ENCODE results near the gene ZC3H7A.
"Not testable (repeated sequence)": the region's sequence is repeated elsewhere in the genome, so short reads cannot be mapped to it uniquely, and the experiment has no call there.

Gene ZC3H7A, protein sequence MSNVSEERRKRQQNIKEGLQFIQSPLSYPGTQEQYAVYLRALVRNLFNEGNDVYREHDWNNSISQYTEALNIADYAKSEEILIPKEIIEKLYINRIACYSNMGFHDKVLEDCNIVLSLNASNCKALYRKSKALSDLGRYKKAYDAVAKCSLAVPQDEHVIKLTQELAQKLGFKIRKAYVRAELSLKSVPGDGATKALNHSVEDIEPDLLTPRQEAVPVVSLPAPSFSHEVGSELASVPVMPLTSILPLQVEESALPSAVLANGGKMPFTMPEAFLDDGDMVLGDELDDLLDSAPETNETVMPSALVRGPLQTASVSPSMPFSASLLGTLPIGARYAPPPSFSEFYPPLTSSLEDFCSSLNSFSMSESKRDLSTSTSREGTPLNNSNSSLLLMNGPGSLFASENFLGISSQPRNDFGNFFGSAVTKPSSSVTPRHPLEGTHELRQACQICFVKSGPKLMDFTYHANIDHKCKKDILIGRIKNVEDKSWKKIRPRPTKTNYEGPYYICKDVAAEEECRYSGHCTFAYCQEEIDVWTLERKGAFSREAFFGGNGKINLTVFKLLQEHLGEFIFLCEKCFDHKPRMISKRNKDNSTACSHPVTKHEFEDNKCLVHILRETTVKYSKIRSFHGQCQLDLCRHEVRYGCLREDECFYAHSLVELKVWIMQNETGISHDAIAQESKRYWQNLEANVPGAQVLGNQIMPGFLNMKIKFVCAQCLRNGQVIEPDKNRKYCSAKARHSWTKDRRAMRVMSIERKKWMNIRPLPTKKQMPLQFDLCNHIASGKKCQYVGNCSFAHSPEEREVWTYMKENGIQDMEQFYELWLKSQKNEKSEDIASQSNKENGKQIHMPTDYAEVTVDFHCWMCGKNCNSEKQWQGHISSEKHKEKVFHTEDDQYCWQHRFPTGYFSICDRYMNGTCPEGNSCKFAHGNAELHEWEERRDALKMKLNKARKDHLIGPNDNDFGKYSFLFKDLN

GRCh38 chr16:11797166-11797956 lies at the start of gene ZC3H7A:
TSS of gene ZC3H7A (minus strand) at chr16:11797258. CDS start at chr16:11782354, 14,904 bp downstream.
- DNase-seq = peak; percentile 90

DNA sequence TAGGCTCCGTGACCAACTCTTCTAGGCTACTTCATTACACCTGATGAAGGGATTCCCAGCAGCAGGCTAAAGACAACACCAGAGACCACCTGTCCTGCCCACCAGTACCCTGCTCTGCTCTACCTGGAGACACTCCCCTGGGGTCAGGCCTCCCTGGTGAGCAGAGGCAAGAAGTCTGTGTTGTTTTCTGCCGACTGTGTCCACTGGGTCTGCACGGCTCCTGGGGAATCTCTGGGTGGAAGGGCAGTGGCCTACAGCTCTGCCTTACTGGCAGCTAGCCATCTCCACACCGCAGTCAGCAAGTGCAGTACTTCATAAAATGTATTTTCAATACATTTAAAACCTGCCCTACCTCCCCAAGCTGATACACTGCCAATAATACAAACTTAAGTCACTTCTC lies 47.4 kb upstream of the ZC3H7A start:
- DNase-seq = no peak

- no peak for DNase-seq
Measured at GRCh38 chr16:11843861-11844260, 46.8 kb upstream of the ZC3H7A start.

DNA sequence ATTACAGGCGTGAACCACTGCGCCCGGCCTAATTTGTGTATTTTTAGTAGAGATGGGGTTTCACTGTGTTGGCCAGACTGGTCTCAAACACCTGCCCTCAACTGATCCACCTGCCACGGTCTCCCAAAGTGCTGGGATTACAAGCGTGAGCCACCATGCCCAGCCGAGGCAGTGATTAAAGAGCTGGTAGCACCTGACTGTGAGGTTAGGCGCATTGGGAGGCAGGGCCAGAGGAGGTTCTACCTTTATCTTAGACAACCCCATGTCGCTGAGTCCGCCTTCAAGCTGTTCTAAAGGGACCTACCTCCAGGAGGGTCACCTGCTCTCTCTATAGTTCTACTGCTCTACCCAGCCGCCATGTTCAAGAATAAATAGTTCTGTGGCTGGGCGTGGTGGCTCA lies 46.1 kb upstream of the ZC3H7A start:
- no peak for DNase-seq

DNA sequence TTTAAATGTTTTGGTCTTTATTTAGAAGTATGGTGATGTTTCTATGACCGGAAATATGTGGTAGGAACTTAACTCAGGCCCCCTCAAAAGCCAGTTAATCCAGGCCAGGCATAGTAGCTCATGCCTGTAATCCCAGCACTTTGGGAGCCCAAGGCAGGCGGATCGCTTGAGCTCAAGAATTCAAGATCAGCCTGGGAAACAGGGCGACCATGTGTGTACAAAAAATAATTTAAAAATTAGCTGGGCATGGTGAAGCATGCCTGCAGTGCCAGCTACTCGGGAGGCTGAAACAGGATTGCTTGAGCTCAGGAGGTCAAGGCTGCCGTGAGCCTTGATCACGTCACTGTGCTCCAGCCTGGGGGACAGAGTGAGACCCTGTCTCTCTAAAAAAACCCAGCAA lies 44.0 kb upstream of the ZC3H7A start:
- no peak for DNase-seq

GRCh38 chr16:11836650-11837244 lies 39.7 kb upstream of the ZC3H7A start:
- no peak for DNase-seq

DNA sequence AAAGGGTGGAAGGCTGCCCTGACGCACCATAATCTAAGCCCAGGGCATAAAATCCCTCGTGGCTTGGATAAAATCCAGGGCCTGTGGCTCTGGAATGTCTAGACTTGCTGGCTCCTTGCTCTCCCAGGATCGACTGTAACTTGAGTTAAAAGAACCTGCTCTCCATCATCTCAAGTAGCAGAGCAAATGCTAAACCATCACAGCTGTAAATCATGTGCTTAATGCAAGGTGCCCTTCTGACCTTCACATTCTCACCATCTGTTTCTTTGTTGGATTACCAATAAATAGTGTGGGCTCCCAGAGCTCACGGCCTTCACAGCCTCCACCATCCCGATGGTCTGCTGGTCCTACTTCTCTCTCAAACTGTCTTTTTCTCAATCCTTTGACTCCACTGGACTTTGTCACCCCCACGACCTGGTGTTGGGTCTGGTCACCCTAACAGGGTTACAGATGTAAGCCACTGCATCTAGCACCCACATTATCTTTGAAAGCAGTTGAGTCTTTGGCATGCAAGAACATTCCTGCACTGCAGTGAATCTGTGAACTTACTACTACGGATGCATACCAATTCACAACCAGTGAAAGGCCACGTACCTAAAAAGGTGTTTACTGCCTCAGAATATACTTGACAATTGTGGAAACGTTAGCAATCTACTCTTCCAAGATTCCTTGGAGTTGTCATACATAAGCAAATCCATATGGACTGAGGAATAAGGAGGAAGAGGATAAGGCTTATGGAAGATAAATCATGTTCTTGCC lies 39.0 kb upstream of the ZC3H7A start:
- peak; percentile 7 for DNase-seq

GRCh38 chr16:11835309-11835708 lies 38.3 kb upstream of the ZC3H7A start:
- no peak for DNase-seq

DNA sequence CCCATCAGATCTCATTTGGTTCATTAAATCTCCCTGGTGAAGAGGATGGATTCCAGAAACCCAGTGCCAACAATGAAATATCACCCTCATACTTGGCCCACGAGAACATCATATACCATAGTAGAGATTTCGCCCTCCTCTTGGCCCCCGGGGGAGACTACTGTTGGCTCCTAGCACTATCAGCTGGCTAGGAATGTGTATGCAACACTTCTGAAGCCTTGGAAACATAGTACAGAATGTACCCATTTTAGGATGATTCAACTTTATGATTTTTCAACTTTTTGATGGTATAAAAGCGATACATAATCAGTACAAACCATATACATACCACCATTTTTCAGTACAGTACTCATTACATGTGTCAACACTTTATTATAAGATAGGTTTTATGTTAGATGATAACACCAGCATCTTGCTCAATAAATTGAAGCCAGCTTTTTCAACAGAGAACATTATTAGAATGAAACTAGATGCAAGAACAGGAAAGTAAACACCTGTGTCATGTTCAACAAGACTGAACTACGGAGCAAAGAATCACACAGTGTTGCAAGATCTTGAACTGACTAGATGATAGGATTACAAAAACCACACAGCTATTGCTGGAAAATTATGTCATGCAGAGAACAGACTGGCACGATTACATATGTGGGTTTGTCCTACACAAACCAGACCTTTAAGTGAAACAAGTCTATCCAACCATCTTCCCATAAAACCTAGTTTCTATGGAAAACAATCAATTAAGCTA lies 37.1 kb upstream of the ZC3H7A start:
- no peak for DNase-seq

DNA sequence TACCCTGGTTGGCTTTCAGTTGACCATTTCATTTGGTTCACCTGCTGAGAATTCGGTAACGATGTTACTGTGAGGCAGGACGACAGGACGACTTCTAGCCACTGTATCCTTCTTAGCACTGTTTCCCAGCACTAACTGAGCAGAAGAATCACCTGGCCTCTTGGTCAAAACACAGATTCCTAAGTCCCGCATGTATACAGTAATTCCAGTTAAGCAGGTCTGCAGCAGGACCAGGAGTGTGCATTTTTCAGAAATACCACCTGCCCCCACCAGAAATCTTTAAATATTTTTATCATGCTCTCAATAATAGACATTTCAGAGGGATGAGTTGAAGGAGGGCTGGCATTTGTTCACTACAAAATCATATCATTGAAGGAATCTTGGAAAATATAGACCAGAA lies 31.6 kb upstream of the ZC3H7A start:
- no peak for DNase-seq

GRCh38 chr16:11825520-11826165 lies 28.6 kb upstream of the ZC3H7A start:
- not testable (repeated sequence) for DNase-seq

DNA sequence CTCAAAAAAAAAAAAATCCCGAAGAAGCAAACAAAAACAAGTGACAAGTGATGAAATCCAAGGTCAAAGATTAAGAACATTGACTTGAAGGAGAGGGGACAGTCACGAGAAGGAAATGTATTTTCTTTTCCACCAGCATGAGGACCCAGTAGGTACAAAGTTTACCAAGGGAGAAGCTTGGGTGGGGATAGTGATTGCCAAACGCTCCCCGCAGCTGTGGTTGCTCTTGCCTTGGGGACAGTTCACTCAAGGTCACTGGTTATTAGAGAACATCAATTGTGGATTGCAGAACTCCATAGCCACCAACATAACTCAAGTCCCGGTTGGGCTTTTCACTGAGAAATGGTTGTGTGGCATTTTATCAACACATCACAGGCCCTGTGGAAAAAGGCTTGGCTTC lies 27.3 kb upstream of the ZC3H7A start:
- DNase-seq = no peak

GRCh38 chr16:11823645-11824044 lies 26.6 kb upstream of the ZC3H7A start:
- DNase-seq = not testable (repeated sequence)

DNA sequence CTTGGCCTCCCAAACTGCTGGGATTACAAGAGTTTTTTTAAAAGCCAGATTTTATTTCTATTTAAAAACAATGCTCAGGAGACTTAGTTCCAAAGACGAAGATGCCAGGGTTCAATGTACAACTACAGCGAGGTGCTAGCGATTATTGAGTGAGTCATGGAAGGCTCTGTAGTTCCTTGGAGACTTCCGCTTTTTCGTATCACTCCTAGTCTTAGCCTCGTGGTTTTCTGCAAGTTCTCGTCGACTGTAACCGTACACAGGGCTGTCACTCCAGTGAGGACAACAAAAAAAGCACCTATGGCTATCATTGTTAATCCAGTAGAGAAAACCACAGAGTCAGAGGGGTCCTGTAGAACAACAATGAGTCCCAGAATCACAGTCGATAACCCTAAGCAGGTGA lies 22.7 kb upstream of the ZC3H7A start:
- DNase-seq = no peak

DNA sequence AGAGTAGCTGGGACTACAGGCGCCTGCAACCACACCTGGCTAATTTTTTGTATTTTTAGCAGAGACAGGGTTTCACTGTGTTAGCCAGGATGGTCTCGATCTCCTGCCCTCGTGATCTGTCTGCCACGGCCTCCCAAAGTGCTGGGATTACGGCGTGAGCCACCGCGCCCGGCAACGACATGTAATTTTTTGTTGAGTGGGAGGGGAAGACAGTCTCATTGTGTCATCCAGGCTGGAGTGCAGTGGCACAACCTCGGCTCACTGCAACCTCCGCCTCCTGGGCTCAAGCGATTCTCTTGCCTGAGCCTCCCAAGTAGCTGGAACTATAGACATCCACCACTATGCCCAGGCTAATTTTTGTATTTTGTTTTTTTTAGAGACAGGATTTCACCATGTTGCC lies 21.9 kb upstream of the ZC3H7A start:
- not testable (repeated sequence) for DNase-seq

DNA sequence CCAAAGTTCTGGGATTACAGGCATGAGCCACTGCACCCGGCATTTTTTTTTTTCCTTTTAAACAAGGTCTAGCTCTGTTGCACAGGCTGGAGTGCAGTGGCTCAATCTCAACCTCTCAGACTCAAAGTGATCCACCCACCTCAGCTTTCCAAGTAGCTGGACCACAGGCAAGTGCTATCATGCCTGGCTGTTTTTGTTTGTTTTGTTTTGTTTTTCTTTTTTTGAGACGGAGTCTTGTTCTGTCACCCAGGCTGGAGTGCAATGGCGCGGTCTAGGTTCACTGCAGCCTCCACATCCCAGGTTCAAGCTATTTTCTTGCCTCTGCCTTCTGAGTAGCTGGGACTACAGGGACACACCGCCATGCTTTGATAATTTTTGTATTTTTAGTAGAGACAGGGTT lies 19.1 kb upstream of the ZC3H7A start:
- no peak for DNase-seq

- DNase-seq = not testable (repeated sequence)
Measured at GRCh38 chr16:11814800-11815199, 17.7 kb upstream of the ZC3H7A start.

DNA sequence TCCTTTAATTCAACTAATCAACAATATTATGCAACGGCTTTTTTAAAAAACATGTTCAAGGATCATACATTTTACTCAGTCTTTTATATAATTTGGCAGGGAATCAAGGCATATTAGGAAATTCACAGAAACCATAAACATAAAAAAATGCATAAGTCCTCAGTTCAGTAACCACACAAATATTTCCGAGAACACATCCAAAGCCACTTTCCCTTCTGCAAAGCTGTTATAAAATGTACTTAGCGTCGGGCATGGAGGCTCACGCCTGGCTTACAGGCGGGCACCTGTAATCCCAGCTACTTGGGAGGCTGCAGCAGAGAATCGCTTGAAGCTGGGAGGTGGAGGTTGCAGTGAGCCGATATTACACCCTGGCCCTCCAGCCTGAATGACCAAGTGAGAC lies 9.7 kb upstream of the ZC3H7A start:
- DNase-seq = no peak

GRCh38 chr16:11805556-11805955 lies 8.5 kb upstream of the ZC3H7A start:
- no peak for DNase-seq

DNA sequence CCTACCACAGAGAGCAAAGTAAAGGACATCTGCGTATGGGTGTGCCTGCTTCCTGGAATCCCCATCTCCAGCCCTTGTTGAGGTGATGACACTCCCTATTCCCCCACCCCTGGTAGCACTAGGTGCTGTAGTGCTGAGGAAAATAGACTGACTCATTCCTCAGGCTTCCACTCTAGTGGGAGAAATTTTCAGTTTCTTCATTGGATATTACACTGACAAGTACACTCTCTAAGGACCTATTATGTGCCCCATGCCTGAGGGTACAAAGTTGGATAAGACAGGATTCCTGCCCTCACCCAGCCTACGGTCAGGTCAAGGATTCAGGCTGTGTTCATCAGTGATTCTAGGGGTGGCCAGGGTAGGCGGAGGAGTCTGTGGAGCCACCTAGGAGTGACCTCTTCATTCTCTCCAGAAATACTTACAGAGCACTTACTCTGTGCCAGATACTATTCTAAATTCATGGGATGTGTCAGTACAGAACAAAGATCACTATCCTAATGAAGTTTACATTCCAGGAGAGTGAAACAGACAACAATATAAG lies 4.5 kb upstream of the ZC3H7A start:
- no peak for DNase-seq

Measured in NCI-H2029 (cell line).